ENCODE measurements around the gene CACFD1.

- TF ChIP-seq CTCF (IDR thresholded peaks at IDR 0.05; ENCODE audit: poor library complexity, severe bottlenecking) = no peak
- TF ChIP-seq EZH2 (IDR thresholded peaks at IDR 0.05; ENCODE audit: borderline replicate concordance, insufficient read depth, low read length, poor library complexity, severe bottlenecking) = no peak
- no peak for TF ChIP-seq POLR2AphosphoS5 (IDR thresholded peaks at IDR 0.05)
- no peak for TF ChIP-seq REST (IDR thresholded peaks at IDR 0.05; ENCODE audit: borderline replicate concordance)
Measured at GRCh38 chr9:133489253-133490190, 29.7 kb downstream of the CACFD1 start.
